ENCODE measurements around the gene ASS1.

The ASS1 gene

GRCh38 chr9:130473009-130473408 is 28.2 kb downstream of the ASS1 start:
- H3K9ac ChIP-seq (ENCODE audit: low read length): no peak overlapping the region
- H3K27me3 ChIP-seq (ENCODE audit: low read length): no peaks in the 10 kb centered on the region
- H3K27ac ChIP-seq (ENCODE audit: low read depth, low read length): no peak overlapping the region
- TF ChIP-seq, protein P1, sequence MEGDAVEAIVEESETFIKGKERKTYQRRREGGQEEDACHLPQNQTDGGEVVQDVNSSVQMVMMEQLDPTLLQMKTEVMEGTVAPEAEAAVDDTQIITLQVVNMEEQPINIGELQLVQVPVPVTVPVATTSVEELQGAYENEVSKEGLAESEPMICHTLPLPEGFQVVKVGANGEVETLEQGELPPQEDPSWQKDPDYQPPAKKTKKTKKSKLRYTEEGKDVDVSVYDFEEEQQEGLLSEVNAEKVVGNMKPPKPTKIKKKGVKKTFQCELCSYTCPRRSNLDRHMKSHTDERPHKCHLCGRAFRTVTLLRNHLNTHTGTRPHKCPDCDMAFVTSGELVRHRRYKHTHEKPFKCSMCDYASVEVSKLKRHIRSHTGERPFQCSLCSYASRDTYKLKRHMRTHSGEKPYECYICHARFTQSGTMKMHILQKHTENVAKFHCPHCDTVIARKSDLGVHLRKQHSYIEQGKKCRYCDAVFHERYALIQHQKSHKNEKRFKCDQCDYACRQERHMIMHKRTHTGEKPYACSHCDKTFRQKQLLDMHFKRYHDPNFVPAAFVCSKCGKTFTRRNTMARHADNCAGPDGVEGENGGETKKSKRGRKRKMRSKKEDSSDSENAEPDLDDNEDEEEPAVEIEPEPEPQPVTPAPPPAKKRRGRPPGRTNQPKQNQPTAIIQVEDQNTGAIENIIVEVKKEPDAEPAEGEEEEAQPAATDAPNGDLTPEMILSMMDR (IDR thresholded peaks at IDR 0.05; ENCODE audit: insufficient read depth, low read length, poor library complexity, severe bottlenecking): no peak
- no peak for TF ChIP-seq EZH2phosphoT487 (conservative IDR thresholded peaks at IDR 0.05; ENCODE audit: low read length)
- no peaks in the 10 kb centered on the region for H4K20me1 ChIP-seq (ENCODE audit: low read depth, low read length)
- no peaks in the 10 kb centered on the region for H3K79me2 ChIP-seq (ENCODE audit: insufficient read depth, low read length)
- no peaks in the 10 kb centered on the region for H3K9me2 ChIP-seq (replicated peaks; ENCODE audit: insufficient read depth, low read length)
- no peaks in the 10 kb centered on the region for H3F3A ChIP-seq (ENCODE audit: insufficient read depth)
- H3K4me2 ChIP-seq (ENCODE audit: low read depth, low read length, poor library complexity, severe bottlenecking): no peak overlapping the region
- no peaks in the 10 kb centered on the region for H3K9me3 ChIP-seq (ENCODE audit: insufficient read depth, low read length)
- H3K36me3 ChIP-seq (ENCODE audit: low read length): no peaks in the 10 kb centered on the region
- H3K4me3 ChIP-seq (ENCODE audit: insufficient read depth, low read length, poor library complexity, severe bottlenecking): no peak overlapping the region
- H2AFZ ChIP-seq (ENCODE audit: low read depth, low read length, severe bottlenecking): no peak overlapping the region

DNA sequence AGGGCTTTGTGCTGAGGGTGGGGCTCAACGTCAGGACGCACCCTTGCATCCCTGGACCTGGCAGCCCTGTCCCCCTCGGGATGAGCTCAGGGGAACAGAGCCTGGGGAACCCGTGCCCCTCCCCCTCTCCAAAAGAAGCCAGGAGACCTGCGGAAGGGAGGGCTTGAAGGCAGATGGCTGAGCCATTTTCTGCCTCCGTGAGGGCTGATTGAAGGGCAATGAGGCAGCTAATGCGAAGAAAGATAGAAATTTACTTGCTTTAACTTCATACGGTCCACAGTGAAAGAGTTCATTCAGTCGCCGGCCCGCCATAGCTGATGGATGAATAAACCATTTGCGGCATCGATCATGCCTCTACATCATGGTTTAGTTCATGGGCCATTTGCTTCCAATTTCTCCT is 28.8 kb downstream of the ASS1 start:
- H3K27ac ChIP-seq (ENCODE audit: low read depth, low read length): no peak overlapping the region
- no peaks in the 10 kb centered on the region for H3K36me3 ChIP-seq (ENCODE audit: low read length)
- no peaks in the 10 kb centered on the region for H3K9me3 ChIP-seq (ENCODE audit: insufficient read depth, low read length)
- H3K4me2 ChIP-seq (ENCODE audit: low read depth, low read length, poor library complexity, severe bottlenecking): no peak overlapping the region
- H3F3A ChIP-seq (ENCODE audit: insufficient read depth): no peaks in the 10 kb centered on the region
- H3K4me3 ChIP-seq (ENCODE audit: insufficient read depth, low read length, poor library complexity, severe bottlenecking): no peak overlapping the region
- no peak for TF ChIP-seq EZH2phosphoT487 (conservative IDR thresholded peaks at IDR 0.05; ENCODE audit: low read length)
- TF ChIP-seq, protein P1 (IDR thresholded peaks at IDR 0.05; ENCODE audit: insufficient read depth, low read length, poor library complexity, severe bottlenecking): no peak
- H3K27me3 ChIP-seq (ENCODE audit: low read length): no peaks in the 10 kb centered on the region
- H2AFZ ChIP-seq (ENCODE audit: low read depth, low read length, severe bottlenecking): no peak overlapping the region
- no peaks in the 10 kb centered on the region for H3K9me2 ChIP-seq (replicated peaks; ENCODE audit: insufficient read depth, low read length)
- H4K20me1 ChIP-seq (ENCODE audit: low read depth, low read length): no peaks in the 10 kb centered on the region
- H3K79me2 ChIP-seq (ENCODE audit: insufficient read depth, low read length): no peaks in the 10 kb centered on the region
- H3K9ac ChIP-seq (ENCODE audit: low read length): no peak overlapping the region

- Histone ChIP-seq H3K9ac (ENCODE audit: low read length) (no peak overlapping the region), H3K79me2 (ENCODE audit: insufficient read depth, low read length) (no peaks in the 10 kb centered on the region), H3K4me3 (ENCODE audit: insufficient read depth, low read length, poor library complexity, severe bottlenecking) (no peak overlapping the region), H3K4me2 (ENCODE audit: low read depth, low read length, poor library complexity, severe bottlenecking) (no peak overlapping the region), H3K27me3 (ENCODE audit: low read length) (no peaks in the 10 kb centered on the region), H3K9me2 (replicated peaks; ENCODE audit: insufficient read depth, low read length) (no peaks in the 10 kb centered on the region), H3K27ac (ENCODE audit: low read depth, low read length) (no peak overlapping the region), H4K20me1 (ENCODE audit: low read depth, low read length) (no peaks in the 10 kb centered on the region), H3K36me3 (ENCODE audit: low read length) (no peaks in the 10 kb centered on the region), H2AFZ (ENCODE audit: low read depth, low read length, severe bottlenecking) (no peak overlapping the region), H3K9me3 (ENCODE audit: insufficient read depth, low read length) (no peaks in the 10 kb centered on the region), H3F3A (ENCODE audit: insufficient read depth) (no peaks in the 10 kb centered on the region)
- no peak for TF ChIP-seq EZH2phosphoT487 (conservative IDR thresholded peaks at IDR 0.05; ENCODE audit: low read length)
- TF ChIP-seq, protein P1 (IDR thresholded peaks at IDR 0.05; ENCODE audit: insufficient read depth, low read length, poor library complexity, severe bottlenecking): no peak
Observed at GRCh38 chr9:130474106-130474505, 29.3 kb downstream of the ASS1 start.

Data from SU-DHL-6 (cell line).